ENCODE data around the gene DGUOK. TPM values are rescaled to one million over a fixed set of nuclear protein-coding genes. Genes with fewer than 3 reads are reported as not detected.

Gene DGUOK
- total RNA-seq, 2 experiments from 2014 or later: 64.1 to 72.3 TPM

DNA sequence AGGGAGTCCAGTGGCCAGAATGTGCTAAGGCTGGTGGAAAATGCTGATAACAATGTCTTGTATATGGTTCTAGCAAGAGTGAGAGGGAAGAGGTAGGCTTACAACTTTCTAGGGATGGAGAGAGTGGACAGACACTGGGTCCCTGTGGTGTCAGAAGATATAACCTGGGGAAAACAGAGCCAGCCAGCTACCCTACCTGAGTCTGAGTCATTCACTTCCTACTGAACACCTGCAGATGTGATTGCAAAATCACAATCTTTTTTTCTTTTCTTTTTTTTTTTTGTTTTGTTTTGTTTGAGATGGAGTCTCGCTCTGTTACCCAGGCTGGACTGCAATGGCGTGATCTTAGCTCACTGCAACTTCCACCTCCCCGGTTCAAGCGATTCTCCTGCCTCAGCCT, 65.4 kb downstream of the DGUOK start:
- POLR2A ChIA-PET: no interaction called here
- H3K27me3 Mint-ChIP-seq: no peaks in the 10 kb centered on the region
- peaks cover 11% of the 10 kb centered on the region for H3K9me3 Mint-ChIP-seq
- peaks cover 61% of the 10 kb centered on the region for H3K4me1 Mint-ChIP-seq
- H3K36me3 Mint-ChIP-seq (ENCODE audit: low read depth): peaks cover 50% of the 10 kb centered on the region
- peak overlapping the region; percentile 58 for H3K27ac Mint-ChIP-seq
- DNase-seq: no peak
- H3K4me3 Mint-ChIP-seq: no peak overlapping the region
- CTCF ChIA-PET: no interaction called here

GRCh38 chr2:73993376-73993775, 66.7 kb downstream of the DGUOK start:
- Mint-ChIP-seq H3K27ac (peak overlapping the region; percentile 2), H3K9me3 (peaks cover 11% of the 10 kb centered on the region), H3K36me3 (ENCODE audit: low read depth) (peaks cover 43% of the 10 kb centered on the region), H3K4me3 (no peak overlapping the region), H3K27me3 (no peaks in the 10 kb centered on the region), H3K4me1 (peaks cover 61% of the 10 kb centered on the region)
- DNase-seq: no peak
- POLR2A ChIA-PET: no interaction called here
- CTCF ChIA-PET: interaction anchor here (0.5 kb wide), 1 partner anchor 914 kb away, joined by 3 read pairs; no protein-coding TSS in a partner anchor

DNA sequence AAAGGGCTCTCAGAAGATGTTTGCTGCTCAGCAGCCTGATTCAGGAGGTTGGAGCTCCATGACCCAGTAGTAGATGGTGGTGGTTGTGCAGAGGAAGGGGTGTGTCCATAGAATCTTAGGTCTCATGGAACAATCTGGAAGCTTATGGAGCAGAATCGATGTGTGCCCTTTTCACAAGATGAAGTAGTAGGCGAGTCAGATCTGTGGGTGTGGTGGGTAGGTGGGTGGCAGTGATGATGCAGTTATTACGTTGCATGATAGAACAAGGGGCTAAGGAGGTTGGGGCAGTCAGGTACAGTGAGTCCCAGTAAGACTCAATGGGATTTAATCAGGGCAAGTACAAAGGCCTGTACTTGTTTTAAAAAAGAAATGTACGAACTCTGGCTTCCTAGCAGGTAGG, 67.1 kb downstream of the DGUOK start:
- Mint-ChIP-seq H3K4me1 (peaks cover 62% of the 10 kb centered on the region), H3K27me3 (no peaks in the 10 kb centered on the region), H3K27ac (peak overlapping the region; percentile 2), H3K36me3 (ENCODE audit: low read depth) (peaks cover 41% of the 10 kb centered on the region), H3K4me3 (no peak overlapping the region), H3K9me3 (peaks cover 11% of the 10 kb centered on the region)
- no peak for DNase-seq
- ChIA-PET POLR2A (no interaction called here), CTCF (interaction anchor here (0.5 kb wide), 1 partner anchor 914 kb away, joined by 3 read pairs; no protein-coding TSS in a partner anchor)

DNA sequence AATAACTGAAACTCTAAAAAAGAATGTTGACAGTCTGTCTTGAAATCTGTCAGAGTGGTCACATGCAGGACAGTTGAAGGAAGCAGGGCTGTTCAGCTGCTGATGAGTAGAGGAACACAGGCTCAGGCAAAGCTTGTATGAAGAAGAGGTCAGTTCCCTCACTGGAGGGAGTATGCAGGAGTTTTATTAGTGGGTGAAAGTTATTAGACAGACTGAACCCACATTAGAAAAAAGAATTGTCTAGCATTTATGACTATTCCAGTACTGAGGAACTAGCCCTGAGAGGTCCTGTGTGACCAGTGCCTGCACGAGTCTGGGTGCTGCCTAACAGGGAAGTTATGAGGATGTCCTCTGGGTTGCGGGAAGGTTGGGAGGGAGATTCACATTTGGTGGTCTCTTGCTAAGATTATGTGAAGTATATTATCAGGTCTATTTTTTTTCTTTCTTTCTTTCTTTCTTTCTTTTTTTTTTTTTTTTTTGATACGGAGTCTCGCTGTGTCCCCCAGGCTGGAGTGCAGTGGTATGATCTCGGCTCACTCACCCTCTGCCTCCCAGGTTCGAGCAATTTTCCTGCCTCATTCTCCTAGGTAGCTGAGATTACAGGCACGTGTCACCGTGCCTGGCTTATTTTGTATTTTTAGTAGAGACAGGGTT, 67.6 kb downstream of the DGUOK start:
- no peak overlapping the region for H3K4me3 Mint-ChIP-seq

GRCh38 chr2:73995810-73996209, 69.1 kb downstream of the DGUOK start:
- POLR2A ChIA-PET: no interaction called here
- no peaks in the 10 kb centered on the region for H3K27me3 Mint-ChIP-seq
- H3K4me3 Mint-ChIP-seq: no peak overlapping the region
- CTCF ChIA-PET: interaction anchor here (1.1 to 1.5 kb wide), 2 partner anchors 9 to 62 kb away, joined by 3 to 5 read pairs; no protein-coding TSS in a partner anchor
- H3K4me1 Mint-ChIP-seq: peaks cover 62% of the 10 kb centered on the region
- H3K9me3 Mint-ChIP-seq: peaks cover 4% of the 10 kb centered on the region
- H3K27ac Mint-ChIP-seq: no peak overlapping the region
- no peak for DNase-seq
- peaks cover 21% of the 10 kb centered on the region for H3K36me3 Mint-ChIP-seq (ENCODE audit: low read depth)

More for the DNA sequence above, 67.6 kb downstream of the DGUOK start:
- peaks cover 11% of the 10 kb centered on the region for H3K9me3 Mint-ChIP-seq
- no peak overlapping the region for H3K27ac Mint-ChIP-seq
- peaks cover 36% of the 10 kb centered on the region for H3K36me3 Mint-ChIP-seq (ENCODE audit: low read depth)
- DNase-seq: no peak
- ChIA-PET CTCF (interaction anchor here (0.9 kb wide), 1 partner anchor 18 kb away, joined by 3 read pairs; no protein-coding TSS in a partner anchor), POLR2A (no interaction called here)
- H3K27me3 Mint-ChIP-seq: no peaks in the 10 kb centered on the region
- peaks cover 62% of the 10 kb centered on the region for H3K4me1 Mint-ChIP-seq

DNA sequence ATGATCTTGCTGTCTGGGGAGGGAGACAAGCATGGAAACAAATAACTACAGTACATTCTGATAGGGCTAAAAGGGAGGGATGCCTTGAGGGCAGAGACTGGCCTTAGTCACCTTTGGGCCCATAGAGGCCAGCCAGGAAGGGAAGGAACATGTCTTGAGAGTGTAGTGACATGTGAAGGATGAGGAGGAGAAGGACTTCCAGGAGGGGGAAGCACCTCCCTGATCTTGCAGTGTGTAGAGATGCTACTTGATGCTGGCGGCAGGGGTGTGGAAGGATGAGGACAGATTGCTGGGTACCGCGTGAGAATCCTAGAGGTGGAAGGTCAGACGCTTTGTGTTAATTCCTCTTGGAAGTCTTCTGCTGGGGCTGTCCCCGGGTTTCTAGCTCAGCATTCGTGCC, 71.1 kb downstream of the DGUOK start:
- peaks cover 5% of the 10 kb centered on the region for H3K36me3 Mint-ChIP-seq (ENCODE audit: low read depth)
- H3K27me3 Mint-ChIP-seq: no peaks in the 10 kb centered on the region
- H3K4me1 Mint-ChIP-seq: peaks cover 70% of the 10 kb centered on the region
- DNase-seq: no peak
- no peaks in the 10 kb centered on the region for H3K9me3 Mint-ChIP-seq
- H3K4me3 Mint-ChIP-seq: no peak overlapping the region
- CTCF ChIA-PET: interaction anchor here (0.7 to 1.4 kb wide), 3 partner anchors 68 to 765 kb away, joined by 3 read pairs; partner anchors contain the start of gene PRADC1
- POLR2A ChIA-PET: no interaction called here
- no peak overlapping the region for H3K27ac Mint-ChIP-seq

DNA sequence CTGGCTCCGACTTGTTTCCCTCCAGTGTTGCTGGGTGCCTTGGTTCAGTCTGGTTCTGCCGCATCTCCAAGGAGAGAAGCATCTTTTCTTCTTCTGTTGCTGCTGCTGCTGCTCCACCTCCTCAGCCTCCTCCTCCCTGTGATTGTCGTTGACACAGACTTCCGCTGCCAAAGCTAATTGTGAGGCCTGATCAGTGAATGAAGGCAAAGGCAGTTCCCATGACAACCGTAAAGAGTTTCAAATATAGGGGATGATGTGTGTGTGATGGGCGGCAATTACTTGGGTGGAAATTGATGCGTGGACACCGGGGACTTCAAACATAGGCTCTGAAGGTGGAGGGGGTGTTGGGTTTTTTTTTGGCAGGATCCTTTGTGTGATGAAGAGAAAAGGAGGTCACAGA, 71.8 kb downstream of the DGUOK start:
- CTCF ChIA-PET: interaction anchor here (0.6 to 1.1 kb wide), 3 partner anchors 9 to 765 kb away, joined by 3 read pairs; partner anchors contain the start of gene PRADC1

DNA sequence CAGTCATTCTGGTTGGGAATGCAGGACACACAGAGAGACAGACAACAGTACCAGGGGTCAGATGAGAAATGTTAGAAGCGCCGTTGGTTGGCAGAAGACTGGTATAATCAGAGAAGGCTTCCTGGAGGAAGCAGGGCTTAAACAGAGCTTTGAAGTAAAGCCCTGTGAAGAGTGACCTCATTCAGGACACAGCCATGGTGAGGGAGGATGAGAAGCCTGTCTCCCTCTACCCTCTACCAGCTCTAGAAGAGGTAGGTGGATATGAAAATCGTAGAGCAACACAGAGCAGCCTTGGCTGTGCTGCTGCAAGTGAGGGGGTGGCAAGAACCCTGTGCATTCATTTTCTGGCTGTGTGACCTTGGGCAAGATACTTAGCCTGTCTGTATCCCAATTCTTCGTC, 72.3 kb downstream of the DGUOK start:
- no peak for DNase-seq
- no peak overlapping the region for H3K27ac Mint-ChIP-seq
- H3K9me3 Mint-ChIP-seq: no peaks in the 10 kb centered on the region
- peaks cover 69% of the 10 kb centered on the region for H3K4me1 Mint-ChIP-seq
- POLR2A ChIA-PET: no interaction called here
- CTCF ChIA-PET: interaction anchor here (0.6 to 1.1 kb wide), 2 partner anchors 8 to 129 kb away, joined by 3 read pairs; no protein-coding TSS in a partner anchor
- H3K36me3 Mint-ChIP-seq (ENCODE audit: low read depth): no peaks in the 10 kb centered on the region
- no peak overlapping the region for H3K4me3 Mint-ChIP-seq
- H3K27me3 Mint-ChIP-seq: no peaks in the 10 kb centered on the region

More for the DNA sequence above, 71.8 kb downstream of the DGUOK start:
- H3K27me3 Mint-ChIP-seq: no peaks in the 10 kb centered on the region
- H3K4me3 Mint-ChIP-seq: no peak overlapping the region
- H3K9me3 Mint-ChIP-seq: no peaks in the 10 kb centered on the region
- no peak overlapping the region for H3K27ac Mint-ChIP-seq
- no peaks in the 10 kb centered on the region for H3K36me3 Mint-ChIP-seq (ENCODE audit: low read depth)
- peak; percentile 48 for DNase-seq
- POLR2A ChIA-PET: no interaction called here
- H3K4me1 Mint-ChIP-seq: peaks cover 70% of the 10 kb centered on the region

DNA sequence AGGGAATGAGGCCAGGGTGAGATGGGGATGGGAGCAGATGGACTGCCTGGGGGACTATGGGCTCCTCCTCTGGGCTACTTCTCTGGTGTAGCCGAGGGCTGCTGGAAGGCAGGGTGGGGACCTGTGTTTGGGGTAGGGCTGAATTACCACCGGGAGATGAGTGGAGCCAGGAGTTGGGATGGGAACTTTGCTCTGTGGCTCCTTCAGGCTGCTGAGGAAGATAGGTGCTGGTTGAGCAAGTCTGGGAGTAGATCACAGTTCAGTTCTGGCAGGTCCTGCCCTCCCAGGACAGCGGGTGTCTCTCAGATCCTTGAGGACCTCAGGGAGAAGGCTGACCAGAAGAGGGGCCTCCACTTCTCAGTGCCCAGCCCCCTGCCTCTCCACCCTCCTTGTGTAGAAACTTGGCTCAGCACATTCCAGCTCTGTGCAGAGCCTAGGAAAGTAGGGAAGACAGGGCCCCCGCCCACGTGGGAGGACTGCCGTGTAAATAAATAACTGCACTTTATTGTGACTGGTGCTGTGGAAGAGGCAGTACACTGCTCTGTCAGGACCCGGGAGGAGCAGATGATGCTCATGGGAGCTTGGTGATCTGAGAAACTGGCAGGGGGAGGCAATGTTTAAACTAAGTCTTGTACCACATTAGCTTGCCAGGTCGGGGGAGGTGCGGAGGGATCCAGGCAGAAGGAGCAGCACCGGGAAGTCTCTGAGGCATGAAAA, 73.4 kb downstream of the DGUOK start:
- Mint-ChIP-seq H3K4me1 (peaks cover 66% of the 10 kb centered on the region), H3K4me3 (no peak overlapping the region), H3K27me3 (no peaks in the 10 kb centered on the region), H3K27ac (no peak overlapping the region), H3K9me3 (no peaks in the 10 kb centered on the region), H3K36me3 (ENCODE audit: low read depth) (no peaks in the 10 kb centered on the region)
- ChIA-PET CTCF (interaction anchor here (0.8 to 1.8 kb wide), 3 partner anchors 10 to 12 kb away, joined by 3 to 8 read pairs (median 4); no protein-coding TSS in a partner anchor), POLR2A (no interaction called here)
- no peak for DNase-seq

- no peaks in the 10 kb centered on the region for H3K9me3 Mint-ChIP-seq
- peaks cover 65% of the 10 kb centered on the region for H3K4me1 Mint-ChIP-seq
- H3K27me3 Mint-ChIP-seq: no peaks in the 10 kb centered on the region
- no peak overlapping the region for H3K27ac Mint-ChIP-seq
- ChIA-PET POLR2A (no interaction called here), CTCF (interaction anchor here (0.7 to 1.8 kb wide), 5 partner anchors 9 to 48 kb away, joined by 3 to 8 read pairs (median 4); no protein-coding TSS in a partner anchor)
- H3K4me3 Mint-ChIP-seq: no peak overlapping the region
- H3K36me3 Mint-ChIP-seq (ENCODE audit: low read depth): no peaks in the 10 kb centered on the region
- no peak for DNase-seq
Observed at GRCh38 chr2:74000666-74001065, 74.0 kb downstream of the DGUOK start.

DNA sequence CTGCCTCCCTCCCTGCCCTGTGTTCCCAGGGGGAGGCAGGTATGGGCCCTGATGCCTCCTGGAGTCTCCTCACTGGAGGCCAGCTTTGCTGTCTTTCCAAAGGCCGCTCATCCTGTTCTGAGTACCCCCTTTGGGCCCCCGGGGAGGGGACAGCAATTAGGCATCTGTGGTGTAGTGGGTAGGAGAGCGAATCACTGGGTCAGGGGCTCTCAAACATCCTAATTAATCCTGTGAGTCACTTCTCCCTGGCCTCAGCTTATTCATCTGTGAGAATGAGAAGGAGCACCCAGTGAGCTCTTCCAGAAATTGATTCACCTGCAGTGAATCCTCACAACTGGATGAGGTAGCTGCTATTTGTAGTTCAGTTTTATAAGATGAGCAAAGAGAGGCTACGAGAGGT, 74.4 kb downstream of the DGUOK start:
- ChIA-PET CTCF (interaction anchor here (0.6 to 1.8 kb wide), 6 partner anchors 9 to 140 kb away, joined by 3 to 8 read pairs (median 4); no protein-coding TSS in a partner anchor), POLR2A (no interaction called here)
- Mint-ChIP-seq H3K27me3 (no peaks in the 10 kb centered on the region), H3K9me3 (no peaks in the 10 kb centered on the region), H3K4me1 (peaks cover 65% of the 10 kb centered on the region), H3K36me3 (ENCODE audit: low read depth) (peaks cover 2% of the 10 kb centered on the region), H3K27ac (no peak overlapping the region), H3K4me3 (no peak overlapping the region)
- DNase-seq: no peak

DNA sequence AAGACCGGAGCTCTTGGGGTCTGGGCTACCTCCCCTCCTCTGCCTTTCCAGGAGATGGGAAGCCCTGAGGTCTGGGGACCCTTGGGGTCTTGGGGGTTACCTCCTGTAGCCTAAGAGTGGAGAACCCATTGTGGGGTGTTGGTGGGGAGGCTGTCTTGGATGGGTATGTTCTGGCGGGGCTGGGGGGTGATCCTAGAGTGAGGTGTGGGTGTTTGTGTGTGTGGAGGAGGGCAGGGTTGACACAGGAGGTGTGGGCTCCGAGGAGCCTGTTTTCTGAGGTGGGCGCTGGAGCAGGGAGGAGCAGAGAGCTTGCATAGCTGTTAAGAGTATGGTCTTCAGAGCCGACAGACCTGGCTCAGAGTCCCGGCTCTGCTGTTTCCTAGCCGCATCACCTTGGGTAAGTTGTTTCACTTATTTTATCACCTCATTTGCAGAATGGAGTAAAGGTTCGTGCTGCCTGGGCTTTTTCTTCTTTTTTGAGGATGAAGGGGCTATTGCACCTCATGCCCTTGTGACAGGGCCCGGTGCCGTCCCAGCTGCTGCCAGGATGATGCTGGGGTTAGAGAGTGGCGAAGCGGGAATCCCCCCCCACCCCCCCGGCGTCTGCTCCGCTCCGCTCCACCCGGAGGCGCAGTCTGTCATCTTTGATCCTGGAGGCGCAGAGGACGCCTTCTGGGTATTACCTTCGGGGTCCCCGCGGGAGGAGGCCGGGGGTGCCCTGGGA, 75.3 kb downstream of the DGUOK start:
- Mint-ChIP-seq H3K4me3 (peak overlapping the region; percentile 61), H3K27ac (peak overlapping the region; percentile 17), H3K36me3 (ENCODE audit: low read depth) (peaks cover 2% of the 10 kb centered on the region), H3K9me3 (no peaks in the 10 kb centered on the region), H3K4me1 (peaks cover 61% of the 10 kb centered on the region), H3K27me3 (no peaks in the 10 kb centered on the region)
- DNase-seq: no peak
- POLR2A ChIA-PET: no interaction called here
- CTCF ChIA-PET: interaction anchor here (0.6 to 1.8 kb wide), 10 partner anchors 8 to 174 kb away, joined by 3 to 8 read pairs (median 3); no protein-coding TSS in a partner anchor

All from activated CD4-positive, alpha-beta T cell treated with anti-CD3 and anti-CD28 coated beads, Interleukin-2, amount 10 ng/mL, durations not matched to agents 7 days and 5 days (primary cell).